ENCODE measurements around the gene SLC22A23.

The SLC22A23 gene

GRCh38 chr6:3366596-3367413 is 90.0 kb downstream of the SLC22A23 start:
- DNase-seq = no peak

GRCh38 chr6:3364391-3364790 is 92.5 kb downstream of the SLC22A23 start:
- DNase-seq = no peak

GRCh38 chr6:3363296-3364025 is 93.4 kb downstream of the SLC22A23 start:
- no peak for DNase-seq

- DNase-seq = no peak
Observed at GRCh38 chr6:3361312-3362037, 95.4 kb downstream of the SLC22A23 start.

- DNase-seq = no peak
Observed at GRCh38 chr6:3360727-3361045, 96.2 kb downstream of the SLC22A23 start.

GRCh38 chr6:3359973-3360726 is 96.7 kb downstream of the SLC22A23 start:
- no peak for DNase-seq

- DNase-seq = no peak
Observed at GRCh38 chr6:3359101-3359752, 97.6 kb downstream of the SLC22A23 start.

GRCh38 chr6:3358413-3359100 is 98.3 kb downstream of the SLC22A23 start:
- DNase-seq = no peak

- DNase-seq = no peak
Observed at GRCh38 chr6:3357678-3358077, 99.2 kb downstream of the SLC22A23 start.

GRCh38 chr6:3356824-3357420 is 99.9 kb downstream of the SLC22A23 start:
- no peak for DNase-seq

GRCh38 chr6:3356056-3356823 is 100.6 kb downstream of the SLC22A23 start:
- DNase-seq = peak; percentile 51 to 57

GRCh38 chr6:3355358-3356055 is 101.3 kb downstream of the SLC22A23 start:
- DNase-seq = peak; percentile 2 to 10

- no peak for DNase-seq
Observed at GRCh38 chr6:3355011-3355357, 101.9 kb downstream of the SLC22A23 start.

GRCh38 chr6:3353939-3354338 is 102.9 kb downstream of the SLC22A23 start:
- no peak for DNase-seq

GRCh38 chr6:3353213-3353903 is 103.5 kb downstream of the SLC22A23 start:
- DNase-seq = no peak

- no peak for DNase-seq
Observed at GRCh38 chr6:3352678-3353077, 104.2 kb downstream of the SLC22A23 start.

GRCh38 chr6:3351829-3352524 is 104.9 kb downstream of the SLC22A23 start:
- DNase-seq = no peak

GRCh38 chr6:3351105-3351676 is 105.7 kb downstream of the SLC22A23 start:
- no peak for DNase-seq
